HL-60 (cell line): ENCODE measurements around the gene FBLIM1.

Source experiments
- DNase-seq, 2 experiments: peaks; one replicate each; pipeline ENCODE4 v3.0.0-alpha.2; 2010 to 2020; ENCODE audit warnings: low read depth in 1 of 2, low spot score in 1 of 2
- H3K27ac ChIP-seq: fragments of 250-450 bp; sonication (Bioruptor Pico); replicated peaks from 2 replicates; pipeline ENCODE4 v1.5.1; 2020; ENCODE audit warnings: mild to moderate bottlenecking, moderate library complexity
- H3K27me3 ChIP-seq: fragments of 250-450 bp; sonication (Bioruptor Pico); 2 replicates; pipeline ENCODE4 v1.5.1; 2021; ENCODE audit warnings: mild to moderate bottlenecking, moderate library complexity; ENCODE audit not compliant: insufficient read depth, poor library complexity, severe bottlenecking
- H3K4me3 ChIP-seq: replicated peaks from 2 replicates; pipeline ENCODE4 v1.5.1; 2011; ENCODE audit warnings: mild to moderate bottlenecking, control low read depth, low read length; ENCODE audit not compliant: insufficient read depth
- CTCF ChIP-seq: IDR thresholded peaks from one replicate; pipeline ENCODE4 v1.5.1; 2011; ENCODE audit warnings: low read length, control low read depth, inconsistent platforms; ENCODE audit not compliant: insufficient read depth
- GABPA ChIP-seq: IDR thresholded peaks from 2 replicates; pipeline ENCODE4 v1.6.1; 2012; ENCODE audit warnings: low read depth
- POLR2AphosphoS5 ChIP-seq: IDR thresholded peaks from 2 replicates; pipeline ENCODE4 v1.6.1; 2012; ENCODE audit warnings: low read depth
- SPI1 ChIP-seq: IDR thresholded peaks from 2 replicates; pipeline ENCODE4 v1.6.1; 2012; ENCODE audit warnings: low read depth, mild to moderate bottlenecking, borderline replicate concordance
- TF ChIP-seq, protein P1 (sequence below): IDR thresholded peaks from 2 replicates; pipeline ENCODE4 v1.6.1; 2012; ENCODE audit warnings: low read depth; ENCODE audit not compliant: insufficient replicate concordance

FBLIM1 gene

GRCh38 chr1:15748690-15749398 lies 9.8 kb upstream of the FBLIM1 start:
- H3K4me3 ChIP-seq = no peak overlapping the region
- H3K27ac ChIP-seq = no peak overlapping the region
- TF ChIP-seq POLR2AphosphoS5 (no peak), GABPA (no peak), CTCF (no peak), SPI1 (no peak)
- TF ChIP-seq, protein P1, sequence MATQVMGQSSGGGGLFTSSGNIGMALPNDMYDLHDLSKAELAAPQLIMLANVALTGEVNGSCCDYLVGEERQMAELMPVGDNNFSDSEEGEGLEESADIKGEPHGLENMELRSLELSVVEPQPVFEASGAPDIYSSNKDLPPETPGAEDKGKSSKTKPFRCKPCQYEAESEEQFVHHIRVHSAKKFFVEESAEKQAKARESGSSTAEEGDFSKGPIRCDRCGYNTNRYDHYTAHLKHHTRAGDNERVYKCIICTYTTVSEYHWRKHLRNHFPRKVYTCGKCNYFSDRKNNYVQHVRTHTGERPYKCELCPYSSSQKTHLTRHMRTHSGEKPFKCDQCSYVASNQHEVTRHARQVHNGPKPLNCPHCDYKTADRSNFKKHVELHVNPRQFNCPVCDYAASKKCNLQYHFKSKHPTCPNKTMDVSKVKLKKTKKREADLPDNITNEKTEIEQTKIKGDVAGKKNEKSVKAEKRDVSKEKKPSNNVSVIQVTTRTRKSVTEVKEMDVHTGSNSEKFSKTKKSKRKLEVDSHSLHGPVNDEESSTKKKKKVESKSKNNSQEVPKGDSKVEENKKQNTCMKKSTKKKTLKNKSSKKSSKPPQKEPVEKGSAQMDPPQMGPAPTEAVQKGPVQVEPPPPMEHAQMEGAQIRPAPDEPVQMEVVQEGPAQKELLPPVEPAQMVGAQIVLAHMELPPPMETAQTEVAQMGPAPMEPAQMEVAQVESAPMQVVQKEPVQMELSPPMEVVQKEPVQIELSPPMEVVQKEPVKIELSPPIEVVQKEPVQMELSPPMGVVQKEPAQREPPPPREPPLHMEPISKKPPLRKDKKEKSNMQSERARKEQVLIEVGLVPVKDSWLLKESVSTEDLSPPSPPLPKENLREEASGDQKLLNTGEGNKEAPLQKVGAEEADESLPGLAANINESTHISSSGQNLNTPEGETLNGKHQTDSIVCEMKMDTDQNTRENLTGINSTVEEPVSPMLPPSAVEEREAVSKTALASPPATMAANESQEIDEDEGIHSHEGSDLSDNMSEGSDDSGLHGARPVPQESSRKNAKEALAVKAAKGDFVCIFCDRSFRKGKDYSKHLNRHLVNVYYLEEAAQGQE = no peak
- no peak for DNase-seq
- H3K27me3 ChIP-seq = no peaks in the 10 kb centered on the region

DNA sequence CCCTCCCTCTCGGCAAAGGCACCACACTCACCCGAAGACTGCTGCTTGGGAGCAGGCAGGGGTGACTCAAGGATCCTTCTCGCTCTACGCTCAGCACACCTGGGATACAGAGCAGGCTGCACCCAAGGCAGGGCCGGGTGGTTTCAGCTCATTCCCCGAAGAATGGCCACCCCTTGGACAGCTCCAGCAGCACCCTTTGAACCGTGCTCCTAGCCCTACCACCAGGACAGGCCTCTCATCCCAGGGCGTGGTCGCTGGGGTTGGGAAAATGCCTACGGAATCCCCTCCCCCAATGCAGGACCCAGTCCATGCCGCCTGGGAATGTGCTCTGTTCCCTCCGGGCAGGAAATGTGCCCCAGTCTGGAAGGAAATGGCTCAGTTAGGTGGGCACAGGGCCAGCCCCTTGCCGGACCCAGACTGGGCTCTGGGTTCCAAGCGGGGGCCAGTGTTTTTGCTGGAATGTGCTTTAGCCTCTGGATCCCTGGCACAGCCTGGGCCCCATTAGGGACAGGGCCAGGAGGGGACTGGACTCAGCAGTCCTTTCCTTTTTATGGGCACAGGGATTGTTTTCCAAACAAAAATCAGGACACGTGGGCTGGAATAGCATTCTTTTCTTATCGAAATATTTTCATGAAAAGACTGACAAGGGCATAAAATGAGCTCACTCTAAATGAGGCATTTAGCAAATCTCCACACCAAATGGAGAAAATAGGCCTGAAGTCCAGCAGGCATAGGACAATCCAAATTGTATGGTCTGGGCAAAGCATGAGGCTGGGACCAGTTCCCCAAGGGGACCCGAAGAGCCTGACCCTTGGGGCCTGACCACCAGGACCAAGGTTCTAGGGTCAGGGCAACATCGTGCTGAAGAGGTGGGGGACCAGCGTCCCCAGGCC lies 8.9 kb upstream of the FBLIM1 start:
- no peak overlapping the region for H3K27ac ChIP-seq
- TF ChIP-seq SPI1 = no peak
- TF ChIP-seq CTCF = no peak
- no peak overlapping the region for H3K4me3 ChIP-seq
- DNase-seq = no peak
- no peaks in the 10 kb centered on the region for H3K27me3 ChIP-seq

- TF ChIP-seq GABPA (no peak), CTCF (no peak), SPI1 (no peak), POLR2AphosphoS5 (no peak)
- TF ChIP-seq, protein P1 = no peak
- Histone ChIP-seq H3K4me3 (no peak overlapping the region), H3K27me3 (no peaks in the 10 kb centered on the region), H3K27ac (no peak overlapping the region)
- DNase-seq = no peak
Measured at GRCh38 chr1:15750924-15751323, 7.7 kb upstream of the FBLIM1 start.
